HG03571 (cell line): Measurements from ENCODE around the gene PIH1D1.
A peak's percentile ranks its signal among the peaks of the same experiment; 100 is the strongest.
"Not testable (repeated sequence)": the region's sequence is repeated elsewhere in the genome, so short reads cannot be mapped to it uniquely, and the experiment has no call there.

Experiments
- ATAC-seq: cut with Tn5 transposase; IDR thresholded peaks from one replicate; pipeline ENCODE4 v1.9.1; 2021; ENCODE audit not compliant: unreplicated experiment

The PIH1D1 gene

GRCh38 chr19:49481020-49481683 is 29.5 kb upstream of the PIH1D1 start:
- no peak for ATAC-seq

- no peak for ATAC-seq
Measured at GRCh38 chr19:49479975-49480628, 28.5 kb upstream of the PIH1D1 start.

- ATAC-seq, result no peak
Measured at GRCh38 chr19:49475995-49476880, 24.6 kb upstream of the PIH1D1 start.

GRCh38 chr19:49475191-49475917 is 23.7 kb upstream of the PIH1D1 start:
- no peak for ATAC-seq

GRCh38 chr19:49474542-49474924 is 22.9 kb upstream of the PIH1D1 start:
- no peak for ATAC-seq

GRCh38 chr19:49473868-49474541 is 22.4 kb upstream of the PIH1D1 start, which contains the start of gene FLT3LG:
Gene FLT3LG, plus strand, starts transcription at chr19:49474215. Its CDS starts 425 bp downstream, at chr19:49474640.
- no peak for ATAC-seq

GRCh38 chr19:49473501-49473867 is 21.9 kb upstream of the PIH1D1 start:
- ATAC-seq, result not testable (repeated sequence)

GRCh38 chr19:49472936-49473335 is 21.3 kb upstream of the PIH1D1 start:
- ATAC-seq, result no peak

- no peak for ATAC-seq
Measured at GRCh38 chr19:49470615-49470978, 19.0 kb upstream of the PIH1D1 start.

GRCh38 chr19:49469828-49470614 is 18.4 kb upstream of the PIH1D1 start:
- no peak for ATAC-seq

- peak; percentile 56 for ATAC-seq
Measured at GRCh38 chr19:49468746-49469447, 17.3 kb upstream of the PIH1D1 start.

- no peak for ATAC-seq
Measured at GRCh38 chr19:49468199-49468598, 16.6 kb upstream of the PIH1D1 start.

- ATAC-seq, result no peak
Measured at GRCh38 chr19:49465371-49465770, 13.8 kb upstream of the PIH1D1 start.

GRCh38 chr19:49463960-49464740 is 12.5 kb upstream of the PIH1D1 start:
- no peak for ATAC-seq

- no peak for ATAC-seq
Measured at GRCh38 chr19:49462492-49462891, 10.9 kb upstream of the PIH1D1 start.

- no peak for ATAC-seq
Measured at GRCh38 chr19:49461656-49462055, 10.0 kb upstream of the PIH1D1 start.

GRCh38 chr19:49461130-49461529 is 9.5 kb upstream of the PIH1D1 start:
- not testable (repeated sequence) for ATAC-seq

GRCh38 chr19:49459388-49459787 is 7.8 kb upstream of the PIH1D1 start:
- ATAC-seq, result no peak

GRCh38 chr19:49458567-49458903 is 6.9 kb upstream of the PIH1D1 start:
- no peak for ATAC-seq
